WTC11 (cell line): ENCODE measurements around the gene SERAC1. TPM values are rescaled to one million over a fixed set of nuclear protein-coding genes. Genes with fewer than 3 reads are reported as not detected.

ENCODE experiments used
- ATAC-seq: fragments of 200-7000 bp; cut with Tn5 transposase; 2 replicates; pipeline ENCODE4 v1.10.0; 2021; ENCODE audit warnings: mild to moderate bottlenecking, moderate library complexity
- CTCF ChIA-PET: fragments of 300-600 bp; sonication (Branson Sonifier 250); formaldehyde crosslinking; loops from one replicate; lab custom pipeline; 2021; ENCODE audit warnings: antibody characterized with exemption; lab: Charles Lee
- POLR2A ChIA-PET: fragments of 350-600 bp; sonication (Branson Sonifier 250); formaldehyde crosslinking; loops from one replicate; lab custom pipeline; 2021; ENCODE audit warnings: antibody characterized with exemption; lab: Charles Lee
- DNase-seq: peaks from one replicate; pipeline ENCODE4 v3.0.0; 2021; ENCODE audit warnings: low spot score
- H3K27ac Mint-ChIP-seq: 2 replicates; pipeline ENCODE4 v1.8.0; 2021; ENCODE audit warnings: mixed read lengths
- H3K27me3 Mint-ChIP-seq: 2 replicates; pipeline ENCODE4 v1.8.0; 2021; ENCODE audit warnings: low read depth, mild to moderate bottlenecking, moderate library complexity, mixed read lengths
- H3K36me3 Mint-ChIP-seq: 2 replicates; pipeline ENCODE4 v1.8.0; 2021; ENCODE audit warnings: mixed read lengths
- H3K4me1 Mint-ChIP-seq: 2 replicates; pipeline ENCODE4 v1.8.0; 2022; ENCODE audit warnings: mixed read lengths
- H3K4me3 Mint-ChIP-seq: 2 replicates; pipeline ENCODE4 v1.8.0; 2021; ENCODE audit warnings: mild to moderate bottlenecking, moderate library complexity, mixed read lengths
- H3K9me3 Mint-ChIP-seq: 2 replicates; pipeline ENCODE4 v1.8.0; 2021; ENCODE audit warnings: mixed read lengths
- AFF4 ChIP-seq: sonication (generic); formaldehyde crosslinking; IDR thresholded peaks from 2 replicates; pipeline ENCODE4 v1.8.1; 2023; ENCODE audit warnings: mild to moderate bottlenecking, missing genetic modification reagents, borderline replicate concordance
- ATF1 ChIP-seq: sonication (generic); formaldehyde crosslinking; IDR thresholded peaks from 2 replicates; pipeline ENCODE4 v1.8.1; 2023; ENCODE audit warnings: mild to moderate bottlenecking, moderate library complexity, missing genetic modification reagents
- E2F1 ChIP-seq: sonication (generic); formaldehyde crosslinking; IDR thresholded peaks from 2 replicates; pipeline ENCODE4 v1.8.0; 2022; ENCODE audit warnings: mild to moderate bottlenecking, missing genetic modification reagents
- FOXJ3 ChIP-seq: sonication (generic); formaldehyde crosslinking; IDR thresholded peaks from 2 replicates; pipeline ENCODE4 v1.9.0; 2021; ENCODE audit warnings: missing genetic modification reagents, mild to moderate bottlenecking, borderline replicate concordance
- JAZF1 ChIP-seq: fragments of 250-450 bp; sonication (Bioruptor Pico); IDR thresholded peaks from 2 replicates; pipeline ENCODE4 v1.9.0; 2021; ENCODE audit warnings: moderate library complexity, mild to moderate bottlenecking, inconsistent platforms
- JUN ChIP-seq: sonication (generic); formaldehyde crosslinking; IDR thresholded peaks from 2 replicates; pipeline ENCODE4 v1.8.0; 2023; ENCODE audit warnings: mild to moderate bottlenecking, missing genetic modification reagents
- KAT7 ChIP-seq: sonication (generic); formaldehyde crosslinking; IDR thresholded peaks from 2 replicates; pipeline ENCODE4 v1.8.1; 2023; ENCODE audit warnings: missing genetic modification reagents, mild to moderate bottlenecking, borderline replicate concordance
- NR1H2 ChIP-seq: sonication (generic); formaldehyde crosslinking; IDR thresholded peaks from 2 replicates; pipeline ENCODE4 v1.9.0; 2021; ENCODE audit warnings: mild to moderate bottlenecking, moderate library complexity, missing genetic modification reagents
- OVOL2 ChIP-seq: fragments of 250-450 bp; sonication (Bioruptor Pico); IDR thresholded peaks from 2 replicates; pipeline ENCODE4 v1.9.0; 2021; ENCODE audit warnings: mild to moderate bottlenecking, borderline replicate concordance
- PREB ChIP-seq: sonication (generic); formaldehyde crosslinking; IDR thresholded peaks from 2 replicates; pipeline ENCODE4 v1.8.1; 2022; ENCODE audit warnings: mild to moderate bottlenecking, missing genetic modification reagents, moderate library complexity, borderline replicate concordance
- SMAD4 ChIP-seq: sonication (generic); formaldehyde crosslinking; IDR thresholded peaks from 2 replicates; pipeline ENCODE4 v1.8.0; 2022; ENCODE audit warnings: mild to moderate bottlenecking, missing genetic modification reagents
- SOX15 ChIP-seq: fragments of 250-450 bp; sonication (Bioruptor Pico); IDR thresholded peaks from 2 replicates; pipeline ENCODE4 v1.9.0; 2021; ENCODE audit warnings: mild to moderate bottlenecking
- TEAD4 ChIP-seq: sonication (generic); formaldehyde crosslinking; IDR thresholded peaks from 2 replicates; pipeline ENCODE4 v1.8.0; 2022; ENCODE audit warnings: mild to moderate bottlenecking, missing genetic modification reagents
- USF2 ChIP-seq: sonication (generic); formaldehyde crosslinking; IDR thresholded peaks from 2 replicates; pipeline ENCODE4 v1.8.1; 2023; ENCODE audit warnings: mild to moderate bottlenecking, missing genetic modification reagents, moderate library complexity
- ZNF138 ChIP-seq: sonication (generic); formaldehyde crosslinking; conservative IDR thresholded peaks from 2 replicates; pipeline ENCODE4 v1.8.1; 2022; ENCODE audit warnings: mild to moderate bottlenecking, moderate library complexity, missing genetic modification reagents
- ZNF281 ChIP-seq: sonication (generic); formaldehyde crosslinking; IDR thresholded peaks from 2 replicates; pipeline ENCODE4 v1.8.0; 2023; ENCODE audit warnings: mild to moderate bottlenecking, missing genetic modification reagents
- ZNF317 ChIP-seq: sonication (generic); formaldehyde crosslinking; IDR thresholded peaks from 2 replicates; pipeline ENCODE4 v1.8.1; 2023; ENCODE audit warnings: low read depth, mild to moderate bottlenecking, moderate library complexity, missing genetic modification reagents, borderline replicate concordance
- total RNA-seq: library from RNA; stranded (reverse); gene quantifications from 3 replicates; pipeline ENCODE4 v1.2.3, GENCODE V29; 2021
- TF ChIP-seq, protein P1 (sequence below): sonication (generic); formaldehyde crosslinking; IDR thresholded peaks from 2 replicates; pipeline ENCODE4 v1.8.1; 2022; ENCODE audit warnings: missing genetic modification reagents, borderline replicate concordance
- TF ChIP-seq, protein P2 (sequence below): fragments of 250-450 bp; sonication (Bioruptor Pico); IDR thresholded peaks from 2 replicates; pipeline ENCODE4 v1.8.0; 2021; ENCODE audit warnings: mild to moderate bottlenecking
- TF ChIP-seq, protein P3 (sequence below): sonication (generic); formaldehyde crosslinking; IDR thresholded peaks from 2 replicates; pipeline ENCODE4 v1.8.0; 2023; ENCODE audit warnings: missing genetic modification reagents

SERAC1 gene
- total RNA-seq, 1 experiment from 2014 or later, result 14.1 TPM

GRCh38 chr6:158188591-158188990, 20.5 kb upstream of the SERAC1 start:
- ATAC-seq, result no peak
- peaks cover 14% of the 10 kb centered on the region for H3K4me1 Mint-ChIP-seq
- no peak for TF ChIP-seq SMAD4
- TF ChIP-seq JAZF1 (CRISPR knock-in tag), result no peak
- no peak for TF ChIP-seq E2F1 (CRISPR knock-in tag)
- no peak for TF ChIP-seq USF2 (CRISPR knock-in tag)
- no peak for TF ChIP-seq ZNF281 (CRISPR knock-in tag)
- no peak for TF ChIP-seq ZNF317
- TF ChIP-seq ZNF138 (CRISPR knock-in tag), result no peak
- CTCF ChIA-PET, result no interaction called here
- peaks cover 12% of the 10 kb centered on the region for H3K9me3 Mint-ChIP-seq
- no peak overlapping the region for H3K4me3 Mint-ChIP-seq
- no peak overlapping the region for H3K27ac Mint-ChIP-seq
- DNase-seq, result no peak
- POLR2A ChIA-PET, result no interaction called here
- no peaks in the 10 kb centered on the region for H3K27me3 Mint-ChIP-seq
- peaks cover 20% of the 10 kb centered on the region for H3K36me3 Mint-ChIP-seq

- Mint-ChIP-seq H3K4me1 (peaks cover 27% of the 10 kb centered on the region), H3K4me3 (no peak overlapping the region), H3K27ac (no peak overlapping the region), H3K9me3 (peaks cover 18% of the 10 kb centered on the region), H3K36me3 (peaks cover 24% of the 10 kb centered on the region), H3K27me3 (no peaks in the 10 kb centered on the region)
- no peak for TF ChIP-seq FOXJ3 (CRISPR knock-in tag)
- TF ChIP-seq, protein P1, sequence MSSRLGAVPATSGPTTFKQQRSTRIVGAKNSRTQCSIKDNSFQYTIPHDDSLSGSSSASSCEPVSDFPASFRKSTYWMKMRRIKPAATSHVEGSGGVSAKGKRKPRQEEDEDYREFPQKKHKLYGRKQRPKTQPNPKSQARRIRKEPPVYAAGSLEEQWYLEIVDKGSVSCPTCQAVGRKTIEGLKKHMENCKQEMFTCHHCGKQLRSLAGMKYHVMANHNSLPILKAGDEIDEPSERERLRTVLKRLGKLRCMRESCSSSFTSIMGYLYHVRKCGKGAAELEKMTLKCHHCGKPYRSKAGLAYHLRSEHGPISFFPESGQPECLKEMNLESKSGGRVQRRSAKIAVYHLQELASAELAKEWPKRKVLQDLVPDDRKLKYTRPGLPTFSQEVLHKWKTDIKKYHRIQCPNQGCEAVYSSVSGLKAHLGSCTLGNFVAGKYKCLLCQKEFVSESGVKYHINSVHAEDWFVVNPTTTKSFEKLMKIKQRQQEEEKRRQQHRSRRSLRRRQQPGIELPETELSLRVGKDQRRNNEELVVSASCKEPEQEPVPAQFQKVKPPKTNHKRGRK (CRISPR knock-in tag), result no peak
- TF ChIP-seq SOX15, result no peak
- TF ChIP-seq ATF1 (CRISPR knock-in tag), result no peak
- TF ChIP-seq, protein P2, sequence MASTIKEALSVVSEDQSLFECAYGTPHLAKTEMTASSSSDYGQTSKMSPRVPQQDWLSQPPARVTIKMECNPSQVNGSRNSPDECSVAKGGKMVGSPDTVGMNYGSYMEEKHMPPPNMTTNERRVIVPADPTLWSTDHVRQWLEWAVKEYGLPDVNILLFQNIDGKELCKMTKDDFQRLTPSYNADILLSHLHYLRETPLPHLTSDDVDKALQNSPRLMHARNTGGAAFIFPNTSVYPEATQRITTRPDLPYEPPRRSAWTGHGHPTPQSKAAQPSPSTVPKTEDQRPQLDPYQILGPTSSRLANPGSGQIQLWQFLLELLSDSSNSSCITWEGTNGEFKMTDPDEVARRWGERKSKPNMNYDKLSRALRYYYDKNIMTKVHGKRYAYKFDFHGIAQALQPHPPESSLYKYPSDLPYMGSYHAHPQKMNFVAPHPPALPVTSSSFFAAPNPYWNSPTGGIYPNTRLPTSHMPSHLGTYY (CRISPR knock-in tag), result no peak
- TF ChIP-seq NR1H2 (CRISPR knock-in tag), result no peak
- TF ChIP-seq AFF4 (CRISPR knock-in tag), result no peak
- TF ChIP-seq PREB (CRISPR knock-in tag), result no peak
- TF ChIP-seq, protein P3, sequence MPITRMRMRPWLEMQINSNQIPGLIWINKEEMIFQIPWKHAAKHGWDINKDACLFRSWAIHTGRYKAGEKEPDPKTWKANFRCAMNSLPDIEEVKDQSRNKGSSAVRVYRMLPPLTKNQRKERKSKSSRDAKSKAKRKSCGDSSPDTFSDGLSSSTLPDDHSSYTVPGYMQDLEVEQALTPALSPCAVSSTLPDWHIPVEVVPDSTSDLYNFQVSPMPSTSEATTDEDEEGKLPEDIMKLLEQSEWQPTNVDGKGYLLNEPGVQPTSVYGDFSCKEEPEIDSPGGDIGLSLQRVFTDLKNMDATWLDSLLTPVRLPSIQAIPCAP, result no peak
- no peak for TF ChIP-seq KAT7 (CRISPR knock-in tag)
- no peak for TF ChIP-seq OVOL2 (CRISPR knock-in tag)
- no peak for TF ChIP-seq JUN (CRISPR knock-in tag)
- TF ChIP-seq TEAD4 (CRISPR knock-in tag), result no peak
- POLR2A ChIA-PET, result no interaction called here
- CTCF ChIA-PET, result no interaction called here
- DNase-seq (no peak), ATAC-seq (no peak)
These were observed 17.8 kb upstream of the SERAC1 start for GRCh38 chr6:158185729-158186456.
